Lower leg skin (tissue), 4 donors: ENCODE results near the gene RGS7. TPM values are rescaled to one million over a fixed set of nuclear protein-coding genes. Genes with fewer than 3 reads are reported as not detected.
"Not testable (repeated sequence)": the region's sequence is repeated elsewhere in the genome, so short reads cannot be mapped to it uniquely, and the experiment has no call there.

Source experiments
- DNase-seq, 2 donors: peaks; one replicate each; pipeline ENCODE4 v3.0.0-alpha.2; 2019; ENCODE audit warnings: low spot score in 2 of 2
- H3K4me3 ChIP-seq: fragments of 200-600 bp; sonication (generic); 2 replicates; pipeline ENCODE4 v1.5.1; 2017; ENCODE audit warnings: mild to moderate bottlenecking, low read depth; ENCODE audit not compliant: poor library complexity, severe bottlenecking
- CTCF ChIP-seq, 3 donors: fragments of 450-650 bp; IDR thresholded peaks; one replicate each; pipeline ENCODE4 v1.5.1; 2016; ENCODE audit warnings: antibody characterized with exemption in 3 of 3, mild to moderate bottlenecking in 3 of 3, moderate library complexity in 2 of 3
- POLR2A ChIP-seq, 2 donors: fragments of 450-650 bp; IDR thresholded peaks; one replicate each; pipeline ENCODE4 v1.6.1; 2016 to 2017; ENCODE audit warnings: antibody characterized with exemption in 2 of 2, mild to moderate bottlenecking in 1 of 2, moderate library complexity in 1 of 2
- WGBS, 2 donors: methylation state at CpG; one replicate each; pipeline ENCODE4 v1.1.5; 2018; 5-methylcytosine and 5-hydroxymethylcytosine counted together
- intact Hi-C: fragments of 100-400 bp; cut with DNase I; formaldehyde crosslinking; loops from one replicate; pipeline ENCODE4 v1.15.0; 2023; ENCODE audit warnings: low total_unique reads
- total RNA-seq, 4 donors: library from RNA; depleted of rRNA; stranded (reverse); fragments of >200 nt; gene quantifications; one replicate each; pipeline ENCODE4 v1.1.0, GENCODE V29; 2016

RGS7 gene
- total RNA-seq, 4 donors from 2014 or later = not detected

GRCh38 chr1:241306125-241306790, 50.7 kb downstream of the RGS7 start:
- 85 to 88% methylated on average over 12 of the region's 12 CpGs for WGBS, 2 donors
- intact Hi-C loops = no loop called here
- TF ChIP-seq CTCF (IDR thresholded peaks at IDR 0.05) = no peak
- no peak for TF ChIP-seq POLR2A (IDR thresholded peaks at IDR 0.05)

GRCh38 chr1:241302024-241302423, 55.0 kb downstream of the RGS7 start:
- intact Hi-C loops, DNase-seq: not testable (repeated sequence)
- 87 to 90% methylated on average over 11 of the region's 11 CpGs for WGBS, 2 donors

More at GRCh38 chr1:241306125-241306790, 50.7 kb downstream of the RGS7 start:
- H3K4me3 ChIP-seq = no peak overlapping the region
- no peak for DNase-seq

GRCh38 chr1:241299347-241299746, 57.7 kb downstream of the RGS7 start:
- no peak for DNase-seq
- TF ChIP-seq CTCF (IDR thresholded peaks at IDR 0.05) (no peak), POLR2A (IDR thresholded peaks at IDR 0.05) (no peak)
- WGBS, 2 donors = 86 to 95% methylated on average over 2 of the region's 2 CpGs
- intact Hi-C loops = no loop called here
- H3K4me3 ChIP-seq = no peak overlapping the region

More at GRCh38 chr1:241302024-241302423, 55.0 kb downstream of the RGS7 start:
- H3K4me3 ChIP-seq = not testable (repeated sequence)

GRCh38 chr1:241292973-241293372, 64.0 kb downstream of the RGS7 start:
- intact Hi-C loops = no loop called here
- 88 to 95% methylated on average over 4 of the region's 4 CpGs for WGBS, 2 donors
- DNase-seq = no peak
- TF ChIP-seq CTCF (IDR thresholded peaks at IDR 0.05) (no peak), POLR2A (IDR thresholded peaks at IDR 0.05) (no peak)
- H3K4me3 ChIP-seq = no peak overlapping the region

- H3K4me3 ChIP-seq, DNase-seq, intact Hi-C loops: not testable (repeated sequence)
- WGBS, 2 donors = 86 to 91% methylated on average over 8 of the region's 8 CpGs
Measured at GRCh38 chr1:241291548-241291947, 65.5 kb downstream of the RGS7 start.

- 85 to 89% methylated on average over 1 of the region's 1 CpG for WGBS, 2 donors
- TF ChIP-seq CTCF (IDR thresholded peaks at IDR 0.05) = no peak
- no peak for TF ChIP-seq POLR2A (IDR thresholded peaks at IDR 0.05)
- intact Hi-C loops = no loop called here
- H3K4me3 ChIP-seq = no peak overlapping the region
- DNase-seq = no peak
Measured at GRCh38 chr1:241286486-241286885, 70.5 kb downstream of the RGS7 start.

- no peak for TF ChIP-seq CTCF (IDR thresholded peaks at IDR 0.05)
- no peak for TF ChIP-seq POLR2A (IDR thresholded peaks at IDR 0.05)
- no peak for DNase-seq
- WGBS, 2 donors = 74 to 75% methylated on average over 3 of the region's 3 CpGs
- H3K4me3 ChIP-seq = no peak overlapping the region
- intact Hi-C loops = no loop called here
Measured at GRCh38 chr1:241276391-241276790, 80.6 kb downstream of the RGS7 start.
